RWPE2 (cell line): ENCODE results near the gene NCOA4.
A peak's percentile ranks its signal among the peaks of the same experiment; 100 is the strongest.

Experiments used
- ATAC-seq: fragments of 200-7000 bp; cut with Tn5 transposase; 3 replicates; pipeline ENCODE4 v1.9.1; 2021; ENCODE audit warnings: low read depth
- DNase-seq: peaks from one replicate; pipeline ENCODE4 v3.0.0-alpha.2; 2020; ENCODE audit warnings: low spot score
- H3K27ac ChIP-seq: fragments of 450-650 bp; 2 replicates; pipeline ENCODE4 v1.5.1; 2017; ENCODE audit warnings: mild to moderate bottlenecking; ENCODE audit not compliant: poor library complexity, severe bottlenecking
- H3K27me3 ChIP-seq: fragments of 250-450 bp; sonication (Bioruptor Pico); 2 replicates; pipeline ENCODE4 v1.5.1; 2021; ENCODE audit warnings: mild to moderate bottlenecking, moderate library complexity; ENCODE audit not compliant: insufficient read depth, poor library complexity, severe bottlenecking
- H3K36me3 ChIP-seq: fragments of 250-450 bp; sonication (Bioruptor Pico); 2 replicates; pipeline ENCODE4 v1.5.1; 2020; ENCODE audit warnings: low read depth, mild to moderate bottlenecking, moderate library complexity
- H3K4me1 ChIP-seq: fragments of 250-450 bp; sonication (Bioruptor Pico); 2 replicates; pipeline ENCODE4 v1.5.1; 2021; ENCODE audit warnings: mild to moderate bottlenecking, moderate library complexity; ENCODE audit not compliant: insufficient read depth, poor library complexity, severe bottlenecking
- H3K4me3 ChIP-seq: fragments of 250-450 bp; sonication (Bioruptor Pico); 2 replicates; pipeline ENCODE4 v1.5.1; 2021; ENCODE audit warnings: mild to moderate bottlenecking, moderate library complexity; ENCODE audit not compliant: severe bottlenecking
- H3K9me3 ChIP-seq: fragments of 250-450 bp; sonication (Bioruptor Pico); 2 replicates; pipeline ENCODE4 v1.5.1; 2021; ENCODE audit warnings: mild to moderate bottlenecking, moderate library complexity; ENCODE audit not compliant: severe bottlenecking
- CTCF ChIP-seq: fragments of 450-650 bp; IDR thresholded peaks from one replicate; pipeline ENCODE4 v1.5.1; 2017; ENCODE audit warnings: mild to moderate bottlenecking, moderate library complexity; ENCODE audit not compliant: poor library complexity, severe bottlenecking

NCOA4 gene

GRCh38 chr10:46022978-46023702 lies 7.3 kb downstream of the NCOA4 start:
- TF ChIP-seq CTCF = peak; percentile 54
- peak overlapping the region; percentile 57 for H3K27ac ChIP-seq

GRCh38 chr10:46020344-46020657 lies 10.1 kb downstream of the NCOA4 start:
- TF ChIP-seq CTCF = no peak
- Histone ChIP-seq H3K4me1 (peaks cover 17% of the 10 kb centered on the region), H3K9me3 (no peaks in the 10 kb centered on the region), H3K27me3 (no peaks in the 10 kb centered on the region), H3K36me3 (peaks cover 16% of the 10 kb centered on the region), H3K27ac (no peak overlapping the region), H3K4me3 (no peak overlapping the region)
- DNase-seq (no peak), ATAC-seq (no peak)

More at GRCh38 chr10:46022978-46023702, 7.3 kb downstream of the NCOA4 start:
- Histone ChIP-seq H3K4me3 (peak overlapping the region; percentile 54), H3K4me1 (peaks cover 17% of the 10 kb centered on the region), H3K36me3 (peaks cover 8% of the 10 kb centered on the region), H3K9me3 (no peaks in the 10 kb centered on the region), H3K27me3 (no peaks in the 10 kb centered on the region)
- peak; percentile 89 for DNase-seq
- ATAC-seq = peak; percentile 98

DNA sequence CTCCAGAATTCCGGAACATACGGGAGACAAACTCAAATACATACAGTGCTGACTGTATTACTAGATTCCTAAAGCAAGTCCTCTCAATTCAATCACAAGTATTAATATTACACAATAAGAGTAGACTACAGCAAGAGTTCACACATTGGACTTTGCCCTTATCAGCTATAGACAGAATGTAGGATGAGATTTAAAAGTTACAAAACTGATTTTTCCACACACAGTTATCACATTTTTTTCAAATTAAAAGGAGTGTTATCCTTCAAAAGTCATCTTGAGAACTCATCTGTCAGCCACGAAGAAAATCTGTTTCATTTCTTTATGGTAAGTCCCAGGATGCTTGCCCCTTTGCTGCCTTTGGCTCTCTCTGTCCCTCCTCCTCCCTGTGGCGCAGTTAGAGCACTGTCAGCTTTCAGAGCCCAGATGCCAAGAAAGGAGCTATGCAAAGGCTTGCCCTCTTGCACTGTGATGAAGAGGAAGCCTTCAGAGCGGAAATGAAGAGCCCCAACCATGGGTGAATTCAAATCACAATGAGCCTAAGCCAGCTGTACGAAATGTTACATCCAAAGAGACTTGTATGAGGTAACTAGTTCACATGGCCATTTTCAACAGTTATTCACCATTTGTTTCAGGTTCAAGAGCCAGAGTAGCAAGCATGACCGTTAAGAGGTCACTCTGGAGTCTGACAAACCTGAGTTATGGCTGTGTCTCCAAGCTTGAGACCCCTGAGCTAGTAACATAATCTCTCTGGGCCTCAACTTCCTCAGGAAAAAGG lies 10.7 kb downstream of the NCOA4 start:
- TF ChIP-seq CTCF = no peak
- Histone ChIP-seq H3K36me3 (peaks cover 22% of the 10 kb centered on the region), H3K27ac (no peak overlapping the region), H3K4me3 (no peak overlapping the region), H3K4me1 (peaks cover 17% of the 10 kb centered on the region), H3K27me3 (no peaks in the 10 kb centered on the region), H3K9me3 (no peaks in the 10 kb centered on the region)
- DNase-seq = no peak
- ATAC-seq = no peak

- H3K27ac ChIP-seq = no peak overlapping the region
- DNase-seq = no peak
- no peaks in the 10 kb centered on the region for H3K9me3 ChIP-seq
- H3K27me3 ChIP-seq = no peaks in the 10 kb centered on the region
- no peak for ATAC-seq
- peaks cover 28% of the 10 kb centered on the region for H3K36me3 ChIP-seq
- no peak overlapping the region for H3K4me3 ChIP-seq
- peaks cover 17% of the 10 kb centered on the region for H3K4me1 ChIP-seq
- no peak for TF ChIP-seq CTCF
Measured at GRCh38 chr10:46019177-46019528, 11.3 kb downstream of the NCOA4 start.
